MCF 10A (cell line): Measurements from ENCODE around the gene BAG5. TPM values are rescaled to one million over a fixed set of nuclear protein-coding genes. Genes with fewer than 3 reads are reported as not detected.

ENCODE experiments used
- BruUV-seq: library from RNA; stranded (reverse); fragments of 400-500 nt; replicated peaks from 2 replicates; lab custom pipeline; 2021; lab: Mats Ljungman, UMichigan
- CTCF ChIA-PET: fragments of 300-600 bp; sonication (Branson Sonifier 250); formaldehyde crosslinking; extraction: SDS; loops from one replicate; lab custom pipeline; 2021; ENCODE audit warnings: antibody characterized with exemption, inconsistent platforms; lab: Yijun Ruan, JAX
- POLR2A ChIA-PET: fragments of 300-600, 350-650 bp; sonication (Branson Sonifier 250); formaldehyde crosslinking; extraction: SDS; loops from one replicate; lab custom pipeline; 2020; ENCODE audit warnings: antibody characterized with exemption, inconsistent platforms; lab: Yijun Ruan, JAX
- DNase-seq: peaks from one replicate; pipeline ENCODE4 v3.0.0-alpha.2; 2018; ENCODE audit not compliant: unreplicated experiment
- H3K27ac Mint-ChIP-seq: one replicate; pipeline ENCODE4 v1.8.0; 2022; ENCODE audit warnings: mild to moderate bottlenecking, low read depth, mixed read lengths; ENCODE audit not compliant: unreplicated experiment
- H3K27me3 Mint-ChIP-seq: one replicate; pipeline ENCODE4 v1.8.0; 2022; ENCODE audit warnings: mixed read lengths; ENCODE audit not compliant: insufficient read depth, unreplicated experiment
- H3K36me3 Mint-ChIP-seq: one replicate; pipeline ENCODE4 v1.8.0; 2022; ENCODE audit warnings: mild to moderate bottlenecking, moderate library complexity, mixed read lengths; ENCODE audit not compliant: insufficient read depth, unreplicated experiment
- H3K4me1 Mint-ChIP-seq: one replicate; pipeline ENCODE4 v1.8.0; 2022; ENCODE audit warnings: mixed read lengths; ENCODE audit not compliant: insufficient read depth, unreplicated experiment
- H3K4me3 Mint-ChIP-seq: one replicate; pipeline ENCODE4 v1.8.0; 2022; ENCODE audit warnings: mild to moderate bottlenecking, moderate library complexity, mixed read lengths; ENCODE audit not compliant: unreplicated experiment
- H3K9me3 Mint-ChIP-seq: one replicate; pipeline ENCODE4 v1.8.0; 2022; ENCODE audit warnings: mixed read lengths; ENCODE audit not compliant: unreplicated experiment
- CTCF ChIP-seq: fragments of 200-600 bp; IDR thresholded peaks from one replicate; pipeline ENCODE4 v1.8.0; 2022; ENCODE audit warnings: antibody characterized with exemption, mild to moderate bottlenecking; ENCODE audit not compliant: unreplicated experiment
- intact Hi-C: fragments of 100-400 bp; cut with micrococcal nuclease; formaldehyde crosslinking; loops from 2 replicates; pipeline ENCODE4 v1.14.1; 2022
- total RNA-seq: library from RNA; stranded (reverse); gene quantifications from 2 replicates; pipeline ENCODE4 v1.2.3, GENCODE V29; 2022

BAG5 gene
- total RNA-seq, 1 experiment from 2014 or later, result 30.9 TPM

GRCh38 chr14:103561381-103562178 is 877 bp downstream of the BAG5 start:
- peak overlapping the region; percentile 93 for H3K4me3 Mint-ChIP-seq
- intact Hi-C loops, result no loop called here
- DNase-seq, result peak; percentile 31
- ChIA-PET POLR2A (interaction anchor here (0.6 to 5.2 kb wide), 23 partner anchors 9 to 267 kb away, joined by 3 to 65 read pairs (median 5); partner anchors contain the start of genes EIF5, KLC1, TRMT61A and XRCC3), CTCF (interaction anchor here (0.6 to 2.0 kb wide), 9 partner anchors 9 to 549 kb away, joined by 3 to 10 read pairs (median 3); no protein-coding TSS in a partner anchor)
- no peaks in the 10 kb centered on the region for H3K9me3 Mint-ChIP-seq
- H3K27me3 Mint-ChIP-seq, result no peaks in the 10 kb centered on the region
- H3K4me1 Mint-ChIP-seq, result peaks cover 19% of the 10 kb centered on the region
- no TSS peak for BruUV-seq
- H3K36me3 Mint-ChIP-seq, result peaks cover 37% of the 10 kb centered on the region
- peak overlapping the region; percentile 85 for H3K27ac Mint-ChIP-seq
- TF ChIP-seq CTCF, result no peak

DNA sequence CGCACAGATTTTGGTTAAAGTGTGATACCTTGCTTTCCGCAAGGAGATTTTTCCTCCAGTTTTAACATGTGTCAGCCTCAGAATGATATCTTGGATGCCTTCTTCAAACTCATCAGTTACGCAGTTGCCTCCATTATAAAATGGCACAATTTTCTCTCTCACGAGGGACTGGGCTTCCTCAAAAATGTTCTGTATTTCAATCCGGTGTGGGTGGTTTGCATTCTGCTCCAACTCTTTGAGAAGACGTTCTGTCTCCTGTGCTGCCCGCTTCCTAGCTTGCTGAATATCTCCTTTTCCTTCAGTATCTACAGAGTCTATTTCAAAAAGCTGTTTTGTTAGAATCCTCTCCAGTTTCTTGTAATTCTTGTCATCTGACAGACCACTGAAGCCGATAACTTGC is 1.8 kb downstream of the BAG5 start:
- no peaks in the 10 kb centered on the region for H3K27me3 Mint-ChIP-seq
- H3K4me1 Mint-ChIP-seq, result peaks cover 19% of the 10 kb centered on the region
- peak overlapping the region; percentile 85 for H3K27ac Mint-ChIP-seq
- intact Hi-C loops, result no loop called here
- ChIA-PET CTCF (interaction anchor here (0.6 to 2.0 kb wide), 5 partner anchors 8 to 51 kb away, joined by 3 to 10 read pairs (median 3); no protein-coding TSS in a partner anchor), POLR2A (interaction anchor here (1.1 to 5.2 kb wide), 11 partner anchors 8 to 155 kb away, joined by 3 to 65 read pairs (median 7); partner anchors contain the start of genes KLC1, TRMT61A, XRCC3 and ZFYVE21)
- DNase-seq, result no peak
- TSS peak; percentile 26 for BruUV-seq
- H3K9me3 Mint-ChIP-seq, result no peaks in the 10 kb centered on the region
- peak overlapping the region; percentile 93 for H3K4me3 Mint-ChIP-seq
- TF ChIP-seq CTCF, result no peak
- H3K36me3 Mint-ChIP-seq, result peaks cover 39% of the 10 kb centered on the region

DNA sequence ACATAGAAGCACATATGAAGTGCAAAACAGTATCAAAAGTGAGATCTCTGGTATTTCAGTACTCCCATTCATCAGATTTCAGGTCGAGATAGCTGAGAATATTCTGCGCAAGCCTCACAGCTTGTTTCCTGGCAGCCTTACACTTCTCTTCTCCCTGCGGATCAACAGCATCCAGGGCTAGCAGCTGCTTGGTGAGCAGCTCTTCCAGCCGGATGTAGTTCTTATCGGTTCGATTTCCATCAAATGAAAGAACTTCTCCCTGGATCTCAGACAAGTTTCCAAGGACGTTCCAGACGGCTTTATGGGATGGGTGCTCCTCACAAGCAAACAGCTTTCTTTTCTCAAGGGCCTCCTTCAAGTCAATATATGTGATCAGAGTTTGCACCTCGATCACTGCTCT is 2.7 kb downstream of the BAG5 start:
- no peak for DNase-seq
- Mint-ChIP-seq H3K27me3 (no peaks in the 10 kb centered on the region), H3K27ac (peak overlapping the region; percentile 85), H3K4me1 (peaks cover 24% of the 10 kb centered on the region), H3K36me3 (peaks cover 49% of the 10 kb centered on the region), H3K9me3 (no peaks in the 10 kb centered on the region), H3K4me3 (no peak overlapping the region)
- intact Hi-C loops, result no loop called here
- BruUV-seq, result no TSS peak
- CTCF ChIA-PET, result interaction anchor here (0.6 to 1.2 kb wide), 2 partner anchors 16 to 17 kb away, joined by 3 to 7 read pairs; no protein-coding TSS in a partner anchor
- no peak for TF ChIP-seq CTCF
- POLR2A ChIA-PET, result interaction anchor here (0.9 to 5.2 kb wide), 3 partner anchors 10 to 69 kb away, joined by 3 to 63 read pairs (median 19); partner anchors contain the start of genes KLC1 and TRMT61A
